Choroid plexus epithelial cell (primary cell): Measurements from ENCODE around the gene PRR23C.

Experiments
- DNase-seq: peaks from one replicate; pipeline ENCODE4 v3.0.0-alpha.2; 2010; ENCODE audit warnings: low read depth
- H3K4me3 ChIP-seq: 2 replicates; pipeline ENCODE4 v1.5.1; 2011; ENCODE audit warnings: low read depth, mild to moderate bottlenecking, control low read depth, low read length, moderate library complexity
- TF ChIP-seq, protein P1 (sequence below): conservative IDR thresholded peaks from 2 replicates; pipeline ENCODE4 v1.5.1; 2011; ENCODE audit warnings: low read depth, mild to moderate bottlenecking, control low read depth, inconsistent platforms, low read length, moderate library complexity

Gene PRR23C

DNA sequence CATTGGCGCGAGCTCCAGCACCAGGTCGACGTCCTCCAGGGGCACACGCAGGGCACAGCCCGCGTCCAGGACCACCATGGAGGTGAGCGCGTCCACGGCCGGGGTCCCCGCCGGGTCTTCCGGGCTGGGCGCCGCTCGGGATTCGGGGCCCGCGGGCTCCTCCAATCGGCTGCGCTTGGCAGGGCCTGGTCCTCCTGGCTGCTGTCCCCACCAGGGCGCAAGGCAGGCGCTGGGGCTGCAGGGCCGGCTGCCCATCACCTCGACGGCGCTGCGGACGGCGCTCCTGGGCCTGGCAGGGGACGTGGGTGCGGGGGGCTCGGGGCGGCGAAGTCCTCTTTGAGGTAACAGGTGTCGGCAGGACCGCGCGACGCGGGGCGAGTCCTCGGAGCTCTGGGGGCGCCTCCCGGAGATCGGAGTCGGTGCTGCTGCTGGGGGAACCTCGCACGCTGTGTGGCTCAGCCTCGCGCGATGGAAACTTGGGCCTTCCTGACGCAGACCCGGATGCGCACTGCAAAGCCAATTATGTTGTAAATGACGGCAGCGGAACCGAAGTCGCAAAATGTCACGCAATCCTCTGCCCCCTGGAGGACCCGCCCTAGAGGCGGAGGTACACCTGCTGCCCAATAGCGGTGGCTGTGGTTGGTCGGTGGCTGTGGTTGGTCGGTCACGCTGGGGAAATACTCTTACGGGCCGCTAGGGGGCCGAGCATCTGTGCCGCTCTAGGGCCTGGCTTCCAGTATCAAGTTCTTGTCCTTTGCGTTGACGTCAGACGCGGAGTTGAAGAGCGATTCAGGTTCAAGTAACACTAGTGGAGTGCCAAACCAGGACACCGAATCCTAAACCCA lies at the start of gene PRR23C:
PRR23C (minus strand) TSS at position 527 of the 845 bp plus-strand sequence; CDS start at position 255, 272 bp downstream.
- TF ChIP-seq, protein P1, sequence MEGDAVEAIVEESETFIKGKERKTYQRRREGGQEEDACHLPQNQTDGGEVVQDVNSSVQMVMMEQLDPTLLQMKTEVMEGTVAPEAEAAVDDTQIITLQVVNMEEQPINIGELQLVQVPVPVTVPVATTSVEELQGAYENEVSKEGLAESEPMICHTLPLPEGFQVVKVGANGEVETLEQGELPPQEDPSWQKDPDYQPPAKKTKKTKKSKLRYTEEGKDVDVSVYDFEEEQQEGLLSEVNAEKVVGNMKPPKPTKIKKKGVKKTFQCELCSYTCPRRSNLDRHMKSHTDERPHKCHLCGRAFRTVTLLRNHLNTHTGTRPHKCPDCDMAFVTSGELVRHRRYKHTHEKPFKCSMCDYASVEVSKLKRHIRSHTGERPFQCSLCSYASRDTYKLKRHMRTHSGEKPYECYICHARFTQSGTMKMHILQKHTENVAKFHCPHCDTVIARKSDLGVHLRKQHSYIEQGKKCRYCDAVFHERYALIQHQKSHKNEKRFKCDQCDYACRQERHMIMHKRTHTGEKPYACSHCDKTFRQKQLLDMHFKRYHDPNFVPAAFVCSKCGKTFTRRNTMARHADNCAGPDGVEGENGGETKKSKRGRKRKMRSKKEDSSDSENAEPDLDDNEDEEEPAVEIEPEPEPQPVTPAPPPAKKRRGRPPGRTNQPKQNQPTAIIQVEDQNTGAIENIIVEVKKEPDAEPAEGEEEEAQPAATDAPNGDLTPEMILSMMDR = no peak
- H3K4me3 ChIP-seq = no peak within 1 kb of the TSS
- DNase-seq = no peak

DNA sequence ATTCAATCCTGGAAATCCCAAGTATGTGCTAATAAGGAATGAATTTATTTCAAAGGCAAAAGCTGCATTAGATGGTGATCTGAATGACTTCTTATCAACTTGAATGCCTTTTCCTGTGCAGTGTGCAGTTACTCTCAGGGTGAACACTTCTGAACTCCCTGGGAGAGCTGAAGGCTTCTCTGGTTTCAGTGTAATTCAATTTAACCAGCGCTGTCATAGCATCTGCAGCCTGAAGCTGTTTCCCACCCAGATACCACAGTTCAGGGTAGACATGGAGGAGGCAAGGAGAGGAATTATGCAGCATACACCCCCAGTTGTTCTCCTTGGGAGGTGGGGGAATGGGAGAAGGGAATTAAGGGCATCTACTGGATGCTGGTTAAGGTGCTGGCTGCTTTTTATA lies 49.1 kb upstream of the PRR23C start:
- DNase-seq = no peak
- no peak overlapping the region for H3K4me3 ChIP-seq
- TF ChIP-seq, protein P1 = no peak

DNA sequence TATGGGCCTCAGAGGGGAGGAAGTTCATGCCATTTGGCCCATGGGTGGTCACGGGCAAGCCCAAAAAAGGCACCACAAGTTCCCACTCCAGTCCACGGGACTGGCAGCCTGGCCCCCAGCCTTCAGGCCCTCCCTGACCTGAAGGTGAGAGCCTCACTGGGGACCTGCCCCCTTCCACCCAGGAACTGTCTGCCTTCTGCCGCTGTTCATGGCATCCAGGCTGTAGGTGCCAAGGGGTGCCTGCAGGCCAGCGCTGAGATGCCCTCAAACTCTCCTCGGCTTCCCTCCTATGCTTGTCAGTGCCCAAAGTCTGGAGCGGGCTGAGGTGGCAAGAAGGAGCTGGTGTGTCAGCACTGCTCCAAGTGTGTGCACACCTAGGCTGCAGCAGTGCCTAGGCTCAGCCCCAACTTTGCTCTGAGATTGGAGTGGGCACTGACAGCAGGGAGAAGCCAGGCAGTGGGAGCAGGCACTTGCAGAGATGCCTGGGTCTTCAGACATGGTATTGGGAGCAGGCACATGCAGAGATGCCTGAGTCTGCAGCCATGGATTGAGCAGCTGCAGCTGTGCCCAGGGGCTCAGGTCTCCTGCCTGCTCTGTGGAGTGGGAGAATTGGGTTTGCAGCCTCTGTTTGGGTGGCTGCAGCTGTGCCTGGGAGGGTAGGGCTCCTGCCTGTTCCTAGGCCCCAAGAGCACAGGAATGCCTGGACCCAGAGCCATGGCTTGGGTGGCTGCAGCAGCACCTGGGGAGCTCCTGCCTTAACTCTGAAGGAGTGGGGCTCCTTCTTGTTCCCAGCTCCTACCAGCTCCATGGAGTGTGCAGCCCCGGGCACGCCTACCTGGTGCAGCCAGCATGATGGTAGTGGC lies 44.0 kb upstream of the PRR23C start:
- DNase-seq = no peak
- TF ChIP-seq, protein P1 = no peak
- no peak overlapping the region for H3K4me3 ChIP-seq

DNA sequence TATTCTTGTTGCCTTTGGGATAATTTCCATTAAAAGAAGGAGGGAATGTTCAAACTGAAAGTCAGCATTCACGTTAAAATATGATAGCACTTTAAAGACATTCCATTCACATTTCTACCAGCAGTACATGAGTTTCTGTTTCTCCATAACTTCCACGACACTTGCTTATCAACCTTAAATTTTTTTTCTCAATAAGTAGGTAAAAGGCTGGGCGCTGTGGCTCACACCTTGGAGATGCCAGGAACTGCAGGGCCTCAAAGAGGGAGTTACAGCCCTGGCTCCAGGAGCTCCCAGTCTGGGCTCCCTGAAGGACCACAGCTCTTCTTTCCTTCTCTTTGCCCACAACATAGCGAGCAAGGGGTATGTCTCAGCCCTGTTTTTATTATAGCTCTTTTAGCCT lies 42.9 kb upstream of the PRR23C start:
- no peak overlapping the region for H3K4me3 ChIP-seq
- DNase-seq = no peak
- TF ChIP-seq, protein P1 = no peak

DNA sequence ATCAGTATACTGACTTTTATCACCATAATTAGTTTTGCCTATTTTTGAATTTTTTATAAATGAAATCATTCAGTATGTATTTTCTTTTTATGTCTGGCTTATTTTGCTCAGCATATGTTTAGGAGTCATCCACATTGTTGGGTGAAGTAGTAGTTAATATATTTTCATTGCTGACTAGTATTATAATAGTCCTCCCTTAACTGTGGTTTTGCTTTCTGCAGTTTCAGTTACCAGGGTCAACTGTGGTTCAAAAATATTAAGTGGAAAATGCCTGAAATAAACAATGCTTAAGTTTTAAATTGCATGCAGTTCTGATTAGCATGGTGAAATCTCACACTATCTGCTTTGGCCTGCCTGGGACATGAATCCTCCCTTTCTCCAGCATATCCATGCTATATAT lies 39.5 kb upstream of the PRR23C start:
- TF ChIP-seq, protein P1 = no peak
- no peak for DNase-seq
- H3K4me3 ChIP-seq = no peak overlapping the region

DNA sequence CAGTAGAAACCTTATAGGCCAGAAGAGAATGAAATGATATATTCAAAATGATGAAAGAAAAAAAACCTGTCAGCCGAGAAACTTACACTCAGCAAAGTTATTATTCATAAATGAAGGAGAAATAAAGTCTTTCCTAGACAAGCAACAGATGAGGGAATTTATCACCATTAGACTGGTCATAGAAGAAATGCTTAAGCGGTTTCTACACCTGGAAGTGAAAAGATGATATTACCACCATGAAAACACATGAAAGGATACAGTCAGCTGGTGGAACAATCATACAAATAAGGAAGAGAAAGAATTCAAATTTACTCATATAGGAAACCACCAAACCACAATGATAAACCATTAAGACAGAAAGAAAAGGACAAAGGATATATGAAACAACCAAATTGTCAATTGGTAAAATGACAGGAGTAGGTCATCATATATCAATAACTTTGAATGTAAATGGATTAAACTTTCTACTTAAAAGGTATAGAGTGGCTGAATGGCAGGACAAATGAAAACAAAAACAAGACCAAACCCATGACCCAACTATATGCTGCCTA lies 29.9 kb upstream of the PRR23C start:
- DNase-seq = no peak
- TF ChIP-seq, protein P1 = no peak
- H3K4me3 ChIP-seq = no peak overlapping the region
